Suppressor macrophage (primary cell): ENCODE measurements around the gene CCDC178.
"Not testable (repeated sequence)": the region's sequence is repeated elsewhere in the genome, so short reads cannot be mapped to it uniquely, and the experiment has no call there.

Source experiments
- DNase-seq, 4 experiments: peaks; one replicate each; pipeline ENCODE4 v3.0.0-alpha.2; 2020 to 2022
- total RNA-seq, 17 experiments: gene quantifications; one replicate each; lab custom pipeline; 2026; ENCODE audit warnings: mixed read lengths in 6 of 17, inconsistent platforms in 3 of 17; lab: John Stamatoyannopoulos, UW

Gene CCDC178
- total RNA-seq = 0 to 3.4 (median 0) reads per million in 17 experiments

- DNase-seq = no peak
Measured at GRCh38 chr18:33440060-33441043, at the start of gene CCDC178. Gene CCDC178 (minus strand): TSS chr18:33440721. CDS start chr18:33412088, 28,633 bp downstream.

- no peak for DNase-seq
Measured at GRCh38 chr18:33483908-33484307, 43.4 kb upstream of the CCDC178 start.

GRCh38 chr18:33472509-33472908 is 32.0 kb upstream of the CCDC178 start:
- DNase-seq = no peak

GRCh38 chr18:33470216-33470615 is 29.7 kb upstream of the CCDC178 start:
- no peak for DNase-seq

- DNase-seq = no peak
Measured at GRCh38 chr18:33469699-33470098, 29.2 kb upstream of the CCDC178 start.

GRCh38 chr18:33467531-33467930 is 27.0 kb upstream of the CCDC178 start:
- no peak for DNase-seq

- DNase-seq = no peak
Measured at GRCh38 chr18:33466822-33467221, 26.3 kb upstream of the CCDC178 start.

- DNase-seq = no peak
Measured at GRCh38 chr18:33460681-33461080, 20.2 kb upstream of the CCDC178 start.

GRCh38 chr18:33459612-33460011 is 19.1 kb upstream of the CCDC178 start:
- DNase-seq = no peak

GRCh38 chr18:33446604-33447003 is 6.1 kb upstream of the CCDC178 start:
- DNase-seq = no peak

GRCh38 chr18:33444709-33445108 is 4.2 kb upstream of the CCDC178 start:
- DNase-seq = no peak

- DNase-seq = no peak
Measured at GRCh38 chr18:33432857-33433256, 7.7 kb downstream of the CCDC178 start.

- no peak for DNase-seq
Measured at GRCh38 chr18:33427549-33427948, 13.0 kb downstream of the CCDC178 start.

GRCh38 chr18:33424266-33424946 is 16.1 kb downstream of the CCDC178 start:
- no peak for DNase-seq

- DNase-seq = no peak
Measured at GRCh38 chr18:33421225-33421624, 19.3 kb downstream of the CCDC178 start.

- DNase-seq = peak in 1 of 4 experiments; percentile 1
Measured at GRCh38 chr18:33404244-33404873, 36.2 kb downstream of the CCDC178 start.

GRCh38 chr18:33398939-33399338 is 41.6 kb downstream of the CCDC178 start:
- not testable (repeated sequence) for DNase-seq

GRCh38 chr18:33375829-33376228 is 64.7 kb downstream of the CCDC178 start:
- DNase-seq = no peak

- no peak for DNase-seq
Measured at GRCh38 chr18:33372442-33372841, 68.1 kb downstream of the CCDC178 start.

GRCh38 chr18:33369711-33370449 is 70.6 kb downstream of the CCDC178 start:
- no peak for DNase-seq

- no peak for DNase-seq
Measured at GRCh38 chr18:33356735-33357134, 83.8 kb downstream of the CCDC178 start.

GRCh38 chr18:33355756-33356155 is 84.8 kb downstream of the CCDC178 start:
- no peak for DNase-seq
